Thoracic aorta (tissue), 2 donors: ENCODE measurements around the gene SESN2. TPM values are rescaled to one million over a fixed set of nuclear protein-coding genes. Genes with fewer than 3 reads are reported as not detected.

Experiments
- ATAC-seq: fragments of 150-250 bp; one replicate; pipeline ENCODE4 v1.8.0; 2017; ENCODE audit warnings: low read depth; ENCODE audit not compliant: insufficient number of reproducible peaks, low FRiP score
- DNase-seq: peaks from one replicate; pipeline ENCODE4 v3.0.0-alpha.2; 2020; ENCODE audit warnings: low spot score
- H3K27ac ChIP-seq, 2 donors: fragments of 200-600 bp; sonication (generic); 1 replicate in 1 of 2; 2 replicates in 1 of 2; pipeline ENCODE4 v1.5.1; 2016; ENCODE audit warnings: mild to moderate bottlenecking in 2 of 2, moderate library complexity in 2 of 2
- H3K27me3 ChIP-seq: fragments of 200-600 bp; sonication (generic); replicated peaks from 2 replicates; pipeline ENCODE4 v1.6.0; 2016; ENCODE audit warnings: mild to moderate bottlenecking; ENCODE audit not compliant: insufficient read depth
- H3K36me3 ChIP-seq: fragments of 200-600 bp; sonication (generic); one replicate; pipeline ENCODE4 v1.5.1; 2016
- H3K4me1 ChIP-seq, 2 donors: fragments of 200-600 bp; sonication (generic); 1 replicate in 1 of 2; 2 replicates in 1 of 2; pipeline versions ENCODE4 v1.5.1 to v1.6.0; 2016; ENCODE audit warnings: low read depth in 2 of 2, mild to moderate bottlenecking in 1 of 2; ENCODE audit not compliant: control insufficient read depth in 1 of 2
- H3K4me3 ChIP-seq: fragments of 200-600 bp; sonication (generic); 2 replicates; pipeline ENCODE4 v1.5.1; 2016; ENCODE audit warnings: mild to moderate bottlenecking
- H3K9me3 ChIP-seq: fragments of 200-600 bp; sonication (generic); 2 replicates; pipeline ENCODE4 v1.5.1; 2016
- total RNA-seq, 2 donors: library from RNA; depleted of rRNA; stranded (reverse); fragments of >200 nt; gene quantifications; one replicate each; pipeline versions ENCODE4 v1.1.0 to v1.2.3, GENCODE V29; 2016
- TF ChIP-seq, protein P1 (sequence below): fragments of 200-600 bp; sonication (generic); IDR thresholded peaks from one replicate; pipeline ENCODE4 v1.5.1; 2019; ENCODE audit warnings: antibody characterized with exemption

Gene SESN2
- total RNA-seq, 2 donors from 2014 or later, result 10.9 to 12.6 TPM

GRCh38 chr1:28280977-28281381 lies 21.7 kb downstream of the SESN2 start:
- H3K27me3 ChIP-seq, result no peaks in the 10 kb centered on the region
- DNase-seq (no peak), ATAC-seq (no peak)
- TF ChIP-seq, protein P1, sequence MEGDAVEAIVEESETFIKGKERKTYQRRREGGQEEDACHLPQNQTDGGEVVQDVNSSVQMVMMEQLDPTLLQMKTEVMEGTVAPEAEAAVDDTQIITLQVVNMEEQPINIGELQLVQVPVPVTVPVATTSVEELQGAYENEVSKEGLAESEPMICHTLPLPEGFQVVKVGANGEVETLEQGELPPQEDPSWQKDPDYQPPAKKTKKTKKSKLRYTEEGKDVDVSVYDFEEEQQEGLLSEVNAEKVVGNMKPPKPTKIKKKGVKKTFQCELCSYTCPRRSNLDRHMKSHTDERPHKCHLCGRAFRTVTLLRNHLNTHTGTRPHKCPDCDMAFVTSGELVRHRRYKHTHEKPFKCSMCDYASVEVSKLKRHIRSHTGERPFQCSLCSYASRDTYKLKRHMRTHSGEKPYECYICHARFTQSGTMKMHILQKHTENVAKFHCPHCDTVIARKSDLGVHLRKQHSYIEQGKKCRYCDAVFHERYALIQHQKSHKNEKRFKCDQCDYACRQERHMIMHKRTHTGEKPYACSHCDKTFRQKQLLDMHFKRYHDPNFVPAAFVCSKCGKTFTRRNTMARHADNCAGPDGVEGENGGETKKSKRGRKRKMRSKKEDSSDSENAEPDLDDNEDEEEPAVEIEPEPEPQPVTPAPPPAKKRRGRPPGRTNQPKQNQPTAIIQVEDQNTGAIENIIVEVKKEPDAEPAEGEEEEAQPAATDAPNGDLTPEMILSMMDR, result no peak
- H3K36me3 ChIP-seq, result peaks cover 24% of the 10 kb centered on the region
- H3K27ac ChIP-seq, result no peak overlapping the region
- H3K9me3 ChIP-seq, result no peaks in the 10 kb centered on the region
- H3K4me1 ChIP-seq, result no peaks in the 10 kb centered on the region
- H3K4me3 ChIP-seq, result no peak overlapping the region

GRCh38 chr1:28281608-28282425 lies 22.5 kb downstream of the SESN2 start:
- Histone ChIP-seq H3K27me3 (no peaks in the 10 kb centered on the region), H3K36me3 (peaks cover 24% of the 10 kb centered on the region), H3K4me1 (no peaks in the 10 kb centered on the region), H3K4me3 (no peak overlapping the region), H3K9me3 (no peaks in the 10 kb centered on the region), H3K27ac (no peak overlapping the region)
- DNase-seq (no peak), ATAC-seq (no peak)
- TF ChIP-seq, protein P1, result no peak

DNA sequence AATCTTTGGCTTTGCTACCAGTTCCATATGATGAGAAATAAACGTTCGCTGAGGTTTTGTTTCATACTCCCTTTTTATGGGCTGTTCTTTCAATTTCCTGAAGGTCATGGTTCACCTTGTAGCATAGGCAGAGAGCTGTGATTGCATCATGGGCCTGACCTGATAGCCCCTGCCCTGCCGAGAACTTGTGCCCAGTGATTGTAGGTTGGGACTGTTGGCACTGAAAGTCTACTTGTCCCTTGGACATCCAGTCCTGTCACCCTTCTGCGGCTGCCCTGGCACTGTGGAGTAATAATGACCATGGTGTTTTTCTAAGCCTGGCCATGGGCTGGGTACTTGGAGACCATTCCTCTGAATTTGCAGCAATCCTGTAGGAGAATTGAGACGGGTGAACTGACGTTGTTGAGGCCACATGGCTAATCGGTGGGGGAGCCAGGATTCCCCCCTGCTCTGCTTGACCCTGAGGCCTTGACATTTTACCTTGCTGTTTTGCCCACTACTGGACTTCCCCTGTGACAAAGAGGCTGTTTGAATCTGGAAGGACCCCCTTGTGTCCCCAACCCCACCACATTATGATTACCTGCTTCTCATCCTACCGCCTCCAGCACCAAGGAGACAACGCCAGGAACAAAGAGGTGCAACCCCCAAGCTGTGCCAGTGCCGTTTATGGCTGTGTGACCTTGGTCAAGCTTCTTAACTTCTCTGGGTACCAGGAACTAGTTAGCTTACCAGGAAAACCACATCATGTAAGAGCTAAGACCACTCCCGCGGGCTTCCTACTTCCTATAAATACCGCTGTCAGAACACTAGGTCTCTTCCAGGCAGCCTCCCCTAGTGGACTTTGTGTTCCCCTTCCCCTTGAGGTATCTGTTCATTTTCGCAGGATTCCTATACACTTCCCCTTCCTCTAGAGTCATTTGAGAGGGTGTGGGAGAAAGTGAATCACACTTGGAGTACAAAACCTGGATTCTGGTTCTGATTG lies 23.4 kb downstream of the SESN2 start:
- Histone ChIP-seq H3K4me3 (no peak overlapping the region), H3K4me1 (no peaks in the 10 kb centered on the region), H3K9me3 (no peaks in the 10 kb centered on the region), H3K27me3 (no peaks in the 10 kb centered on the region), H3K36me3 (peaks cover 24% of the 10 kb centered on the region), H3K27ac (no peak overlapping the region)
- ATAC-seq (no peak), DNase-seq (no peak)
- TF ChIP-seq, protein P1, result no peak

- no peak for DNase-seq
- H3K9me3 ChIP-seq, result no peaks in the 10 kb centered on the region
- no peak overlapping the region for H3K27ac ChIP-seq
- H3K4me1 ChIP-seq, result no peaks in the 10 kb centered on the region
- no peaks in the 10 kb centered on the region for H3K27me3 ChIP-seq
- H3K36me3 ChIP-seq, result peaks cover 5% of the 10 kb centered on the region
- H3K4me3 ChIP-seq, result no peak overlapping the region
- ATAC-seq, result no peak
- TF ChIP-seq, protein P1, result no peak
Observed at GRCh38 chr1:28286111-28286510, 26.8 kb downstream of the SESN2 start.

GRCh38 chr1:28288487-28288886 lies 29.2 kb downstream of the SESN2 start:
- Histone ChIP-seq H3K27ac (no peak overlapping the region), H3K4me3 (no peak overlapping the region), H3K36me3 (no peaks in the 10 kb centered on the region), H3K27me3 (no peaks in the 10 kb centered on the region), H3K9me3 (no peaks in the 10 kb centered on the region), H3K4me1 (no peaks in the 10 kb centered on the region)
- TF ChIP-seq, protein P1, result no peak
- DNase-seq (no peak), ATAC-seq (no peak)
